GM18870 (cell line): Measurements from ENCODE around the gene TMEM158.

Experiments
- ATAC-seq: cut with Tn5 transposase; IDR thresholded peaks from one replicate; pipeline ENCODE4 v1.9.1; 2021; ENCODE audit warnings: moderate library complexity; ENCODE audit not compliant: unreplicated experiment

The TMEM158 gene

DNA sequence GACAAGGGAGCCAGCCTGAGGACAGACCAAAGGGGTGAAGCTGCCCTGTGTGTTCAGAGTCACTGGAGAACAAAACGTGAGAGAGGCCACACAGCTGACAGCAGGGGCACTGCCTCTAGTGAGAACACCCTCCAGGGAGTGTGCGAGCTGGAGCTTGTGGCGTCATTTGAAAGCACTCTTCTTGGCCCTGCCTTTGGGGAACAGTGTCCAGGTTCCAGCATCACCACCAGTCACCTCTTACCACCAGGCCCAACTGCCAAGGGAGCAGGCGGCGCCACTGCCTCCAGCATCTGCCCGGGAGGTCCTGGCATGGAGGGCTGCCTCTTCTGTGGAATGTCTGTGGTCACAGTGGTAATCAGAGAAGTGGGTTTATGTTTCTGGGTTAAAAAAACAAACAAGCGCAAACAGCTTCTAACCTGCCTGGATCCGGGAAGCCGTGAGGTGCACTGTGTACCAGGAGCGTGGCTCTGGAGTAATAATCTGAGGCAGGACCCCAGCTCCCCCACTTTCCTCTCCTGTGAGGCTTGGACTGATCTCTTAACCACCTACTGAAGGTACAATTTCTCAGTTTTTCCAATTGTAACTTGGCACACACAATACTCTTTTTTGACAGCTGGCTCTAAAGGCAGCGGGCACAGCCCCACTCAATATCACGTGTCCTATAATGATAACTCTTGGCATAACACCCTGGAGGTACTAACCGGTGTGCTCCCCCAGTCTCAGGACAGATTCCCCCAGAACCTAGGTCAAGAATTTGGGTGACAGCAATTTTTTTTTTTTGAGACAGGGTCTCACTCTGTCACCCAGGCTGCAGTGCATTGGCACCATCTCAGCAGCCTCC, 47.7 kb downstream of the TMEM158 start:
- ATAC-seq = no peak

DNA sequence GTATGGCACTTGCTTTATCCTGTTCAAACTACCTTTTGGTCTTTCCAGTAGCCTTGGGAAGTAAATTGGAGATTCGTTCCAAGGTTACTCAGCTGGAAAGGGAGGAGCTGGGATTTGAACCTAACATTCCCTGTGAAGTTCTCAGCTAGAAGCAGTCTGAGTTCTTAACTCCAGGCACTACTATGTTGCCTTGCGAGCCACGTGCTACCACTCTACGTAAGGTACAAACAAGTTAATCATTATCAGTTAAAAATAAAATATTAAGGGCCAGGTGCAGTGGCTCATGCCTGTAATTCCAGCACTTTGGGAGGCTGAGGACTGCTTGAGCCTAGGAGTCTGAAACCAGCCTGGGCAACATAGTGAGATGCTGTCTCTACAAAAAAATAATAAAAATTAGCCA, 49.2 kb downstream of the TMEM158 start:
- ATAC-seq = no peak
